ENCODE measurements around the gene GP1BA.

DNA sequence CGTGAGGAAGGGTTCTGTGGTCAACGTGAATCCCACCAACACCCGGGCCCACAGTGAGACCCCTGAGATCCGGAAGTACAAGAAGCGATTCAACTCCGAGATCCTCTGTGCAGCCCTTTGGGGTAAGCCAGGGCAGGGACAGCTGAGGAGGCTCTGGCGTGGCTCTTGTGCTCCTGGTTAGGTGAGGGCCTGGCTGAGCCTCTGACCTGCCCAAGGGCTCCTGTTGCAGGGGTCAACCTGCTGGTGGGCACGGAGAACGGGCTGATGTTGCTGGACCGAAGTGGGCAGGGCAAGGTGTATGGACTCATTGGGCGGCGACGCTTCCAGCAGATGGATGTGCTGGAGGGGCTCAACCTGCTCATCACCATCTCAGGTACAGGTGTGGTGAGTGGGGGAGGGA lies 37.0 kb upstream of the GP1BA start:
- TF ChIP-seq EZH2 (IDR thresholded peaks at IDR 0.05; ENCODE audit: borderline replicate concordance, insufficient read depth, low read depth, low read length, poor library complexity, severe bottlenecking) = no peak
- TF ChIP-seq, protein P1, sequence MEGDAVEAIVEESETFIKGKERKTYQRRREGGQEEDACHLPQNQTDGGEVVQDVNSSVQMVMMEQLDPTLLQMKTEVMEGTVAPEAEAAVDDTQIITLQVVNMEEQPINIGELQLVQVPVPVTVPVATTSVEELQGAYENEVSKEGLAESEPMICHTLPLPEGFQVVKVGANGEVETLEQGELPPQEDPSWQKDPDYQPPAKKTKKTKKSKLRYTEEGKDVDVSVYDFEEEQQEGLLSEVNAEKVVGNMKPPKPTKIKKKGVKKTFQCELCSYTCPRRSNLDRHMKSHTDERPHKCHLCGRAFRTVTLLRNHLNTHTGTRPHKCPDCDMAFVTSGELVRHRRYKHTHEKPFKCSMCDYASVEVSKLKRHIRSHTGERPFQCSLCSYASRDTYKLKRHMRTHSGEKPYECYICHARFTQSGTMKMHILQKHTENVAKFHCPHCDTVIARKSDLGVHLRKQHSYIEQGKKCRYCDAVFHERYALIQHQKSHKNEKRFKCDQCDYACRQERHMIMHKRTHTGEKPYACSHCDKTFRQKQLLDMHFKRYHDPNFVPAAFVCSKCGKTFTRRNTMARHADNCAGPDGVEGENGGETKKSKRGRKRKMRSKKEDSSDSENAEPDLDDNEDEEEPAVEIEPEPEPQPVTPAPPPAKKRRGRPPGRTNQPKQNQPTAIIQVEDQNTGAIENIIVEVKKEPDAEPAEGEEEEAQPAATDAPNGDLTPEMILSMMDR (IDR thresholded peaks at IDR 0.05) = no peak

All from B cell (primary cell).